Esophagus muscularis mucosa (tissue), 4 donors: Measurements from ENCODE around the gene KLF1.

Experiments used
- EP300 ChIP-seq: sonication (generic); formaldehyde crosslinking; IDR thresholded peaks from one replicate; pipeline ENCODE4 v1.6.1; 2017; ENCODE audit warnings: antibody characterized with exemption
- POLR2A ChIP-seq: fragments of 450-650 bp; IDR thresholded peaks from one replicate; pipeline ENCODE4 v1.6.1; 2017; ENCODE audit warnings: antibody characterized with exemption, moderate library complexity, mild to moderate bottlenecking, low read depth
- POLR2AphosphoS5 ChIP-seq, 2 donors: sonication (generic); formaldehyde crosslinking; IDR thresholded peaks; one replicate each; pipeline ENCODE4 v1.6.1; 2017; ENCODE audit warnings: antibody characterized with exemption in 2 of 2
- TF ChIP-seq, protein P1 (sequence below), 3 experiments: fragments of 200-600 bp in 2 of 3; fragments of 450-650 bp in 1 of 3; sonication (generic) in 2 of 3; IDR thresholded peaks; one replicate each; pipeline ENCODE4 v1.5.1; 2017 to 2019; ENCODE audit warnings: antibody characterized with exemption in 3 of 3, mild to moderate bottlenecking in 2 of 3, moderate library complexity in 1 of 3

DNA sequence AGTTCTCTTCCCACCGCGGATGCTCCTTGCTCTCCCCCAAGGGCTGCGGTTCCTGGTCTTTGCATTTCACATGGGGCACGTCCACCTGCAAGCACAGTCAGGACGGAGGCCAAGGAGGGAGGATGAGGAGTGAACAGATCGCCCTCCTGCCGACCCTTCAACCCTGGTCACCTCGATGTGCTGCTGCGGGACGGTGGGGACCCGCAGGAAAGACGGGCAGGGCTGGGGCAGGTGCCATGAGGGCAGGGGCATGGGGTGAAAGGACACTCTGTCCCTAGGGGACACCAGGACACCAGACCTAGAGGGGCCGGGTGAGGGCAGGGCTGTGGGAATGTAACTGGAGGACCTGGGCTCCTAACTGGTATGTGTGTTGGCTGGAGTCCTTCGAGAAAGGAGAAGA lies 31.3 kb upstream of the KLF1 start:
- TF ChIP-seq, protein P1, sequence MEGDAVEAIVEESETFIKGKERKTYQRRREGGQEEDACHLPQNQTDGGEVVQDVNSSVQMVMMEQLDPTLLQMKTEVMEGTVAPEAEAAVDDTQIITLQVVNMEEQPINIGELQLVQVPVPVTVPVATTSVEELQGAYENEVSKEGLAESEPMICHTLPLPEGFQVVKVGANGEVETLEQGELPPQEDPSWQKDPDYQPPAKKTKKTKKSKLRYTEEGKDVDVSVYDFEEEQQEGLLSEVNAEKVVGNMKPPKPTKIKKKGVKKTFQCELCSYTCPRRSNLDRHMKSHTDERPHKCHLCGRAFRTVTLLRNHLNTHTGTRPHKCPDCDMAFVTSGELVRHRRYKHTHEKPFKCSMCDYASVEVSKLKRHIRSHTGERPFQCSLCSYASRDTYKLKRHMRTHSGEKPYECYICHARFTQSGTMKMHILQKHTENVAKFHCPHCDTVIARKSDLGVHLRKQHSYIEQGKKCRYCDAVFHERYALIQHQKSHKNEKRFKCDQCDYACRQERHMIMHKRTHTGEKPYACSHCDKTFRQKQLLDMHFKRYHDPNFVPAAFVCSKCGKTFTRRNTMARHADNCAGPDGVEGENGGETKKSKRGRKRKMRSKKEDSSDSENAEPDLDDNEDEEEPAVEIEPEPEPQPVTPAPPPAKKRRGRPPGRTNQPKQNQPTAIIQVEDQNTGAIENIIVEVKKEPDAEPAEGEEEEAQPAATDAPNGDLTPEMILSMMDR (IDR thresholded peaks at IDR 0.05), result no peak
- TF ChIP-seq POLR2A (no peak), POLR2AphosphoS5 (IDR thresholded peaks at IDR 0.05) (no peak), EP300 (no peak)
